Mesothelial cell of epicardium (in vitro differentiated cells): ENCODE results near the gene PERM1. TPM values are rescaled to one million over a fixed set of nuclear protein-coding genes. Genes with fewer than 3 reads are reported as not detected.
"Not testable (repeated sequence)": the region's sequence is repeated elsewhere in the genome, so short reads cannot be mapped to it uniquely, and the experiment has no call there.

Source experiments
- DNase-seq, 2 experiments: peaks; one replicate each; pipeline ENCODE4 v3.0.0; 2021; ENCODE audit warnings: low spot score in 2 of 2; ENCODE audit not compliant: unreplicated experiment in 2 of 2
- H3K27ac Mint-ChIP-seq: 2 replicates; pipeline ENCODE4 v1.8.0; 2021; ENCODE audit warnings: mixed read lengths
- H3K27me3 Mint-ChIP-seq: 2 replicates; pipeline ENCODE4 v1.8.0; 2021; ENCODE audit warnings: low read depth, mixed read lengths
- H3K36me3 Mint-ChIP-seq: 2 replicates; pipeline ENCODE4 v1.8.0; 2021; ENCODE audit warnings: mixed read lengths
- H3K4me1 Mint-ChIP-seq: 2 replicates; pipeline ENCODE4 v1.8.0; 2021; ENCODE audit warnings: mixed read lengths
- H3K4me3 Mint-ChIP-seq: 2 replicates; pipeline ENCODE4 v1.8.0; 2021; ENCODE audit warnings: mild to moderate bottlenecking, moderate library complexity, mixed read lengths
- H3K9me3 Mint-ChIP-seq: 2 replicates; pipeline ENCODE4 v1.8.0; 2021; ENCODE audit warnings: mixed read lengths
- total RNA-seq: library from RNA; stranded (reverse); gene quantifications from 3 replicates; pipeline ENCODE4 v1.2.1, GENCODE V29; 2021
- TF ChIP-seq, protein P1 (sequence below): fragments of 200-600 bp; sonication (generic); IDR thresholded peaks from one replicate; pipeline ENCODE4 v1.5.0; 2021; ENCODE audit warnings: antibody characterized with exemption; ENCODE audit not compliant: unreplicated experiment

Gene PERM1
- total RNA-seq, 1 donor from 2014 or later, result 2.8 TPM

DNA sequence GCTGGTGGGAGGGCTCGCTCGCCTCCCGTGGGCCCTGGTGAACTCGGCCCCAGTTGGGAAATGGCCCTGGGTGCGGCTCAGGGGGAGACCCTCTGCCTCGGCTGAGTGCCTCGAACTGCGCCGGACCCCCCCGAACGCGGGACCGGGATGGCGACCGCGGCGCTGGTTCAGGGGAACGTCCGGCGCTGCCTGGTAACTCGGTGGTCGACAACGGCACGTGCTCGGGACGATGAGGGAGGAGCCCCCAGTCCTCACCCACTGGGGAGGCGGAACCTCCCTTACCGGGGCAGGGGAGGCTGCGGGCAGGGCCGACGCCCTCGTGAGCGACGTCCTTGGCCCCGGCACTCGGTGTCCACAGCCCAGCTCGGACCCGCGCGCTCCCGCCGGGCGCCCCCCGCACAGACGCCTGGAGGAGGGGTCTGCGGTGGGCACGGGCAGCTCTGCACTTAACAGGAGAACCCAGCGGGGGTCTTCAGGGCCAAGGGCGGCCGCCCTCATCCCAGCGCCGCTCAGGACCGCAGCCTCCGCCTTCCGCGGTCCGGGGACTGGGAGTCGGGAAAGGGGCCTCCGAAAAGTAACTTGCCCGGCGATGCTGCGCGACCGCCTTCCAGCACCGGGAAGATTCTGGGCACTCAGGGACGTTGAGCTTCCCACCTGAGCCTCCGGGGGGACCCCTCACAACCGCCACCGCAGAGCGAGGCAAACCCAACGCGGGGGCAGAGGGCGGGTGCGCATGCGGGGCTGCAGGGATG, 16.3 kb upstream of the PERM1 start:
- H3K36me3 Mint-ChIP-seq, result no peaks in the 10 kb centered on the region
- peak overlapping the region; percentile 72 for H3K4me3 Mint-ChIP-seq
- H3K9me3 Mint-ChIP-seq, result no peaks in the 10 kb centered on the region
- peaks cover 17% of the 10 kb centered on the region for H3K4me1 Mint-ChIP-seq
- peak in 1 of 2 experiments; percentile 51 for DNase-seq
- H3K27ac Mint-ChIP-seq, result peak overlapping the region; percentile 64
- H3K27me3 Mint-ChIP-seq, result peaks cover 10% of the 10 kb centered on the region
- TF ChIP-seq, protein P1, sequence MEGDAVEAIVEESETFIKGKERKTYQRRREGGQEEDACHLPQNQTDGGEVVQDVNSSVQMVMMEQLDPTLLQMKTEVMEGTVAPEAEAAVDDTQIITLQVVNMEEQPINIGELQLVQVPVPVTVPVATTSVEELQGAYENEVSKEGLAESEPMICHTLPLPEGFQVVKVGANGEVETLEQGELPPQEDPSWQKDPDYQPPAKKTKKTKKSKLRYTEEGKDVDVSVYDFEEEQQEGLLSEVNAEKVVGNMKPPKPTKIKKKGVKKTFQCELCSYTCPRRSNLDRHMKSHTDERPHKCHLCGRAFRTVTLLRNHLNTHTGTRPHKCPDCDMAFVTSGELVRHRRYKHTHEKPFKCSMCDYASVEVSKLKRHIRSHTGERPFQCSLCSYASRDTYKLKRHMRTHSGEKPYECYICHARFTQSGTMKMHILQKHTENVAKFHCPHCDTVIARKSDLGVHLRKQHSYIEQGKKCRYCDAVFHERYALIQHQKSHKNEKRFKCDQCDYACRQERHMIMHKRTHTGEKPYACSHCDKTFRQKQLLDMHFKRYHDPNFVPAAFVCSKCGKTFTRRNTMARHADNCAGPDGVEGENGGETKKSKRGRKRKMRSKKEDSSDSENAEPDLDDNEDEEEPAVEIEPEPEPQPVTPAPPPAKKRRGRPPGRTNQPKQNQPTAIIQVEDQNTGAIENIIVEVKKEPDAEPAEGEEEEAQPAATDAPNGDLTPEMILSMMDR, result no peak

GRCh38 chr1:997713-997992, 15.8 kb upstream of the PERM1 start:
- Mint-ChIP-seq H3K36me3 (peaks cover 1% of the 10 kb centered on the region), H3K27me3 (peaks cover 11% of the 10 kb centered on the region), H3K4me1 (peaks cover 17% of the 10 kb centered on the region), H3K27ac (no peak overlapping the region), H3K9me3 (peaks cover 3% of the 10 kb centered on the region), H3K4me3 (peak overlapping the region; percentile 54)
- DNase-seq, result no peak
- TF ChIP-seq, protein P1, result no peak

- no peak for DNase-seq
- Mint-ChIP-seq H3K4me1 (peaks cover 17% of the 10 kb centered on the region), H3K4me3 (peak overlapping the region; percentile 54), H3K27me3 (peaks cover 12% of the 10 kb centered on the region), H3K27ac (no peak overlapping the region), H3K36me3 (peaks cover 4% of the 10 kb centered on the region), H3K9me3 (peaks cover 6% of the 10 kb centered on the region)
- TF ChIP-seq, protein P1, result no peak
These were observed 15.2 kb upstream of the PERM1 start for GRCh38 chr1:996851-997712.

DNA sequence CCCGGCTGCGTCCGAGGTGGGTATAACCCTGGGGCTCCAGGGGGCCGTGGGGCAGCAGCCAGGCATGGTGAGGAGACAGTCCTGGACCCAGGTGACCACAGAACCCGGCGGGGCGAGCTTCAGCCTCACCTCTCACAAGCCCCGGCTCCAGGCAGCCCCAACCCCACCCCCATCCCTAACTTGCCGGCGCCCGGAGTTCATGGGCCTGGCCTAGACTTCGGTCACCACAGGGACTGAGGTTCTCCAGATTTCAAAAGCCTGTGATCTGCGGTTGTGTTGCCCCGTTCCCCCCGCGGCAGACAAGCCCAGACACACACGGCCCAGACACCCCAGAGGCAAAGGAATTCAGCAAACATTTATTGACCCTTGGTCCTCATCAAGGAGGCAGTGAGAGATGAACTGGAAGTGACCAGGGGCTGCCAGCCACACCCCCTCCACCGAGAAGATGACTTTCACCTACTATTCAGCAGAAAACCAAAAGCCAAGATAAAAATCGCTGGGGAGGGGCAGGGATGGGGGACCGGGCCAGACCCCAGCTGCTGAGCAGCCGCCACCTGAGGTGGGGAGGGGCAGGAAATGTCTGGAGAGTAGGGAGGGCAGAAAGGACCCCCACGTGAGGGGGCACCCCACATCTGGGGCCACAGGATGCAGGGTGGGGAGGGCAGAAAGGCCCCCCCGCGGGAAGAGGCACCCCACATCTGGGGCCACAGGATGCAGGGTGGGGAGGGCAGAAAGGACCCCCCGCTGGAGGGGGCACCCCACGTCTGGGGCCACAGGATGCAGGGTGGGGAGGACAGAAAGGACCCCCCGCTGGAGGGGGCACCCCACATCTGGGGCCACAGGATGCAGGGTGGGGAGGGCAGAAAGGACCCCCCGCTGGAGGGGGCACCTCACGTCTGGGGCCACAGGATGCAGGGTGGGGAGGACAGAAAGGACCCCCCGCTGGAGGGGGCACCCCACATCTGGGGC, 14.1 kb upstream of the PERM1 start:
- Mint-ChIP-seq H3K27ac (peak overlapping the region; percentile 70), H3K36me3 (peaks cover 4% of the 10 kb centered on the region), H3K27me3 (peaks cover 15% of the 10 kb centered on the region), H3K9me3 (peaks cover 11% of the 10 kb centered on the region), H3K4me1 (peaks cover 16% of the 10 kb centered on the region), H3K4me3 (peak overlapping the region; percentile 48)
- TF ChIP-seq, protein P1, result no peak
- DNase-seq, result no peak

DNA sequence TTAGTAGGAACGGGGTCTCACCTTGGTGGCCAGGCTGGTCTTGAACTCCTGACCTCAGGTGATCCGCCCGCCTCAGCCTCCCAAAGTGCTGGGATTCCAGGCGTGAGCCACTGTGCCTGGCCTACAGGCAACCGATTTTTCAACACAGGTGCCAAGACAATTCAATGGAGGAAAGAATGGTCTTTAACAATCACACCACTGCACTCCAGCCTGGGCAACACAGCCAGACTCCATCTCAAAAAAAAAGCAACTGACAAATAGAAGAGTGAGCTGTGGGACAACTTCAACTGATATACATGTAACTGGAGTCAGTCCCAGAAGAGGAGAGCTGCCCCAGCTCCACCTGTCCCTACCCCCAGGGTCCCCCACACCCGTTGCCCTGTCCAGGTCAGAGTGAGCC, 12.7 kb upstream of the PERM1 start:
- peak overlapping the region; percentile 50 for H3K27ac Mint-ChIP-seq
- H3K27me3 Mint-ChIP-seq, result peaks cover 20% of the 10 kb centered on the region
- H3K36me3 Mint-ChIP-seq, H3K4me3 Mint-ChIP-seq, DNase-seq: not testable (repeated sequence)
- peaks cover 11% of the 10 kb centered on the region for H3K9me3 Mint-ChIP-seq
- H3K4me1 Mint-ChIP-seq, result peaks cover 14% of the 10 kb centered on the region
